IMR-90 (cell line): Measurements from ENCODE around the gene NELL1. TPM values are rescaled to one million over a fixed set of nuclear protein-coding genes. Genes with fewer than 3 reads are reported as not detected.

Experiments
- ATAC-seq: fragments of 200-7000 bp; cut with Tn5 transposase; 2 replicates; pipeline ENCODE4 v1.9.1; 2020; ENCODE audit warnings: low read depth, mild to moderate bottlenecking, moderate library complexity
- BruUV-seq: library from RNA; stranded (reverse); fragments of 400-500 nt; replicated peaks from 2 replicates; lab custom pipeline; 2021; lab: Mats Ljungman, UMichigan
- CTCF ChIA-PET: fragments of 300-600 bp; formaldehyde crosslinking; extraction: SDS; loops from one replicate; lab custom pipeline; 2021; ENCODE audit warnings: antibody characterized with exemption; lab: Yijun Ruan, JAX
- POLR2A ChIA-PET: fragments of 300-600 bp; sonication (Branson Sonifier 250); formaldehyde crosslinking; loops from one replicate; lab custom pipeline; 2022; ENCODE audit warnings: antibody characterized with exemption; ENCODE audit not compliant: unreplicated experiment; lab: Charles Lee
- DNase-seq: peaks from one replicate; pipeline ENCODE4 v3.0.0; 2013
- H2AFZ ChIP-seq: replicated peaks from 2 replicates; pipeline ENCODE3; 2013; ENCODE audit warnings: low read length, mild to moderate bottlenecking; ENCODE audit not compliant: poor library complexity
- H2AK5ac ChIP-seq: 2 replicates; pipeline ENCODE4 v1.6.1; 2013; ENCODE audit warnings: low read depth, low read length, inconsistent platforms
- H2AK9ac ChIP-seq: replicated peaks from 2 replicates; pipeline ENCODE3; 2013; ENCODE audit warnings: mild to moderate bottlenecking, low read depth, low read length, moderate library complexity; ENCODE audit not compliant: poor library complexity
- H2BK120ac ChIP-seq: 2 replicates; pipeline ENCODE4 v1.6.1; 2013; ENCODE audit warnings: low read depth, low read length, inconsistent platforms
- H2BK15ac ChIP-seq: 3 replicates; pipeline ENCODE4 v1.6.1; 2013; ENCODE audit warnings: low read depth, low read length, inconsistent platforms
- H2BK20ac ChIP-seq: 2 replicates; pipeline ENCODE4 v1.6.1; 2013; ENCODE audit warnings: low read depth, mild to moderate bottlenecking, inconsistent platforms, low read length, moderate library complexity
- H2BK5ac ChIP-seq: 2 replicates; pipeline ENCODE4 v1.6.1; 2013; ENCODE audit warnings: mild to moderate bottlenecking, low read depth, low read length, inconsistent platforms; ENCODE audit not compliant: poor library complexity, severe bottlenecking
- H3K14ac ChIP-seq: replicated peaks from 2 replicates; pipeline ENCODE4 v1.6.1; 2013; ENCODE audit warnings: low read depth, low read length, inconsistent platforms
- H3K18ac ChIP-seq: 2 replicates; pipeline ENCODE4 v1.6.1; 2013; ENCODE audit warnings: low read depth, low read length, control low read depth
- H3K23ac ChIP-seq: 2 replicates; pipeline ENCODE4 v1.6.1; 2013; ENCODE audit warnings: low read depth, low read length, inconsistent platforms
- H3K27ac ChIP-seq: 2 replicates; pipeline ENCODE4 v1.5.1; 2013; ENCODE audit warnings: mild to moderate bottlenecking, control low read depth, low read length; ENCODE audit not compliant: insufficient read depth
- H3K27me3 ChIP-seq: 2 replicates; pipeline ENCODE4 v1.6.1; 2013; ENCODE audit warnings: low read length; ENCODE audit not compliant: control insufficient read depth, insufficient read depth
- H3K36me3 ChIP-seq: 2 replicates; pipeline ENCODE4 v1.6.1; 2013; ENCODE audit warnings: low read length, mixed read lengths; ENCODE audit not compliant: control insufficient read depth, insufficient read depth
- H3K4ac ChIP-seq: 2 replicates; pipeline ENCODE4 v1.6.1; 2013; ENCODE audit warnings: low read depth, low read length, inconsistent platforms
- H3K4me1 ChIP-seq: 2 replicates; pipeline ENCODE4 v1.6.1; 2013; ENCODE audit warnings: low read length, mixed read lengths; ENCODE audit not compliant: control insufficient read depth, insufficient read depth
- H3K4me2 ChIP-seq: 2 replicates; pipeline ENCODE4 v1.6.1; 2013; ENCODE audit warnings: low read depth, mild to moderate bottlenecking, control low read depth, low read length, moderate library complexity
- H3K4me3 ChIP-seq: 2 replicates; pipeline ENCODE4 v1.5.1; 2013; ENCODE audit warnings: low read depth, mild to moderate bottlenecking, control low read depth, low read length, moderate library complexity; ENCODE audit not compliant: insufficient read depth
- H3K56ac ChIP-seq: 2 replicates; pipeline ENCODE4 v1.6.1; 2013; ENCODE audit warnings: low read length, inconsistent platforms; ENCODE audit not compliant: insufficient read depth; ENCODE audit errors: extremely low read depth
- H3K79me1 ChIP-seq, 2 experiments: 2 replicates each; pipeline ENCODE4 v1.6.1; 2013; ENCODE audit warnings: low read length in 2 of 2, inconsistent platforms in 1 of 2, low read depth in 1 of 2
- H3K9ac ChIP-seq: 2 replicates; pipeline ENCODE4 v1.6.1; 2013; ENCODE audit warnings: low read depth, low read length, control low read depth
- H3K9me1 ChIP-seq: 2 replicates; pipeline ENCODE4 v1.6.1; 2013; ENCODE audit warnings: low read length, inconsistent platforms; ENCODE audit not compliant: insufficient read depth
- H3K9me3 ChIP-seq: 2 replicates; pipeline ENCODE4 v1.6.1; 2013; ENCODE audit warnings: low read length; ENCODE audit not compliant: control insufficient read depth, insufficient read depth
- H4K20me1 ChIP-seq: 2 replicates; pipeline ENCODE4 v1.6.1; 2013; ENCODE audit warnings: low read length, inconsistent platforms; ENCODE audit not compliant: insufficient read depth
- H4K5ac ChIP-seq: 2 replicates; pipeline ENCODE4 v1.6.1; 2013; ENCODE audit warnings: mild to moderate bottlenecking, low read depth, low read length, control low read depth
- H4K8ac ChIP-seq, 2 experiments: 2 replicates each; pipeline ENCODE4 v1.6.1; 2013; ENCODE audit warnings: low read depth in 2 of 2, low read length in 2 of 2, control low read depth in 1 of 2, inconsistent platforms in 1 of 2
- H4K91ac ChIP-seq: 2 replicates; pipeline ENCODE4 v1.6.1; 2013; ENCODE audit warnings: low read depth, low read length, inconsistent platforms; ENCODE audit not compliant: insufficient read depth
- BHLHE40 ChIP-seq: fragments of 150-350 bp; IDR thresholded peaks from 2 replicates; pipeline ENCODE4 v1.6.1; 2016; ENCODE audit warnings: mild to moderate bottlenecking, low read depth, low read length
- CEBPB ChIP-seq: IDR thresholded peaks from 2 replicates; pipeline ENCODE4 v1.6.1; 2012; ENCODE audit warnings: low read depth, low read length, improper control_type of control experiment
- CHD1 ChIP-seq: IDR thresholded peaks from 2 replicates; pipeline ENCODE4 v1.6.1; 2012; ENCODE audit warnings: low read depth, low read length, improper control_type of control experiment
- FOS ChIP-seq: fragments of 150-350 bp; IDR thresholded peaks from 2 replicates; pipeline ENCODE4 v1.6.1; 2016; ENCODE audit warnings: low read depth, low read length
- MAFK ChIP-seq: IDR thresholded peaks from 2 replicates; pipeline ENCODE4 v1.6.1; 2012; ENCODE audit warnings: low read depth, low read length, improper control_type of control experiment
- MAZ ChIP-seq: IDR thresholded peaks from 2 replicates; pipeline ENCODE4 v1.6.1; 2012; ENCODE audit warnings: low read depth, mild to moderate bottlenecking, low read length, improper control_type of control experiment, moderate library complexity, borderline replicate concordance
- MXI1 ChIP-seq: IDR thresholded peaks from 2 replicates; pipeline ENCODE4 v1.6.1; 2012; ENCODE audit warnings: low read depth, mild to moderate bottlenecking, low read length, moderate library complexity, borderline replicate concordance
- NFE2L2 ChIP-seq: fragments of 150-350 bp; IDR thresholded peaks from 2 replicates; pipeline ENCODE4 v1.6.1; 2016; ENCODE audit warnings: low read depth, mild to moderate bottlenecking, low read length
- POLR2A ChIP-seq: IDR thresholded peaks from 2 replicates; pipeline ENCODE4 v1.6.1; 2012; ENCODE audit warnings: mild to moderate bottlenecking, low read depth, low read length
- RAD21 ChIP-seq: IDR thresholded peaks from 2 replicates; pipeline ENCODE4 v1.6.1; 2012; ENCODE audit warnings: low read length, improper control_type of control experiment
- RCOR1 ChIP-seq: IDR thresholded peaks from 2 replicates; pipeline ENCODE4 v1.6.1; 2012; ENCODE audit warnings: mild to moderate bottlenecking, low read length, improper control_type of control experiment; ENCODE audit not compliant: insufficient replicate concordance
- RFX5 ChIP-seq: IDR thresholded peaks from 2 replicates; pipeline ENCODE4 v1.8.0; 2012; ENCODE audit warnings: low read depth, mild to moderate bottlenecking, low read length, moderate library complexity
- SMC3 ChIP-seq: fragments of 150-350 bp; IDR thresholded peaks from 2 replicates; pipeline ENCODE4 v1.6.1; 2016; ENCODE audit warnings: low read depth, mild to moderate bottlenecking, antibody characterized with exemption, low read length, moderate library complexity
- WGBS, 2 experiments: methylation state at CpG; one replicate each; pipeline versions ENCODE4 v1.1.5 to v1.1.7; 2013; ENCODE audit warnings: missing lambda C conversion rate in 2 of 2; ENCODE audit not compliant: insufficient read length in 1 of 2; ENCODE audit errors: extremely low coverage in 2 of 2; 5-methylcytosine and 5-hydroxymethylcytosine counted together
- dilution Hi-C: fragments of 300-500 bp; cut with HindIII; formaldehyde crosslinking; loops from one replicate; pipeline ENCODE4 v1.14.3; 2018; ENCODE audit warnings: low sequenced_read_pairs; ENCODE audit not compliant: unreplicated experiment
- in situ Hi-C: fragments of 300-500 bp; cut with MboI; formaldehyde crosslinking; loops from 3 replicates; pipeline ENCODE4 v1.14.3; 2019; ENCODE audit warnings: low sequenced_read_pairs, inconsistent platforms, mixed read lengths
- intact Hi-C: fragments of 100-400 bp; cut with micrococcal nuclease; formaldehyde crosslinking; loops from 2 replicates; pipeline ENCODE4 v1.10.0; 2022
- polyA plus RNA-seq, 3 experiments: library from polyadenylated mRNA; depleted of rRNA; stranded (reverse); fragments of >200 nt; gene quantifications; 2 replicates each; pipeline ENCODE4 v1.2.3, GENCODE V29; 2012; ENCODE audit warnings: low replicate concordance in 1 of 3
- total RNA-seq: library from RNA; depleted of rRNA; stranded (reverse); fragments of >200 nt; gene quantifications from 2 replicates; pipeline ENCODE4 v1.2.3, GENCODE V29; 2012
- TF ChIP-seq, protein P1 (sequence below): fragments of 150-350 bp; IDR thresholded peaks from 2 replicates; pipeline ENCODE4 v1.6.1; 2017; ENCODE audit warnings: mild to moderate bottlenecking, antibody characterized with exemption, low read length, low read depth
- TF ChIP-seq, protein P2 (sequence below): conservative IDR thresholded peaks from 2 replicates; pipeline ENCODE4 v1.5.1; 2012; ENCODE audit warnings: mild to moderate bottlenecking, low read depth, low read length, improper control_type of control experiment
- TF ChIP-seq, protein P3 (sequence below): fragments of 150-350 bp; IDR thresholded peaks from 2 replicates; pipeline ENCODE4 v1.6.1; 2016; ENCODE audit warnings: low read depth, mild to moderate bottlenecking, low read length, moderate library complexity, borderline replicate concordance

Gene NELL1
- total and polyA plus RNA-seq, 2 of the 4 experiments (the other 2 are of a cell fraction) = not detected

DNA sequence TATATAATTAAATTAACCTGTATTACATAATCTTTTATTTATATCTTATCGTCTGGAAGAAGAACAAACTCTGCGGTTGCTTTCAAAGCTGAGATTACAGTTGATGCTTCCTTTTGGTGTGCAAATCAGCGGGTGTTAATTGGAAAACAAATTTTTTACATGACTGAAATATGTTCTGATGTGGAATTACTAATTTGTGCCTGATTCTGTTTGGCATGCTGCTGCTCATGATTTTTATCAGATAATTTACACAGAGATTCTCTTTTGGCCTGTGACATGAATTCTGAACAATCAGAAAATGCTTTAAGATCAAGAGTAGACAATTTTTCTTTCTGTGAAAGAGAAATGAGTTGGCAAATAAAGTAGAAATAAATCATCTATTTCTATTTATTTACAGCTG is 510.8 kb downstream of the NELL1 start:
- no CpG with 5 or more reads among the region's 3 CpGs for WGBS, 2 experiments

More for the DNA sequence above, 510.8 kb downstream of the NELL1 start:
- H3K9me1 ChIP-seq = no peaks in the 10 kb centered on the region
- H3K27me3 ChIP-seq = no peaks in the 10 kb centered on the region
- no peak overlapping the region for H2BK15ac ChIP-seq
- no peaks in the 10 kb centered on the region for H3K4me1 ChIP-seq
- intact Hi-C loops (no loop called here), in situ Hi-C loops (no loop called here), dilution Hi-C loops (no loop called here)
- H3K4me3 ChIP-seq = no peak overlapping the region
- H3K4ac ChIP-seq = no peak overlapping the region
- no peaks in the 10 kb centered on the region for H3K36me3 ChIP-seq
- ChIA-PET POLR2A (no interaction called here), CTCF (no interaction called here)
- no peak overlapping the region for H4K91ac ChIP-seq
- TF ChIP-seq FOS (no peak), RCOR1 (no peak), RFX5 (no peak), CEBPB (no peak), SMC3 (no peak), MXI1 (no peak), MAFK (no peak), MAZ (no peak), RAD21 (no peak), POLR2A (no peak), NFE2L2 (no peak), BHLHE40 (no peak), CHD1 (no peak)
- TF ChIP-seq, protein P1, sequence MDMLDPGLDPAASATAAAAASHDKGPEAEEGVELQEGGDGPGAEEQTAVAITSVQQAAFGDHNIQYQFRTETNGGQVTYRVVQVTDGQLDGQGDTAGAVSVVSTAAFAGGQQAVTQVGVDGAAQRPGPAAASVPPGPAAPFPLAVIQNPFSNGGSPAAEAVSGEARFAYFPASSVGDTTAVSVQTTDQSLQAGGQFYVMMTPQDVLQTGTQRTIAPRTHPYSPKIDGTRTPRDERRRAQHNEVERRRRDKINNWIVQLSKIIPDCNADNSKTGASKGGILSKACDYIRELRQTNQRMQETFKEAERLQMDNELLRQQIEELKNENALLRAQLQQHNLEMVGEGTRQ = no peak
- TF ChIP-seq, protein P2, sequence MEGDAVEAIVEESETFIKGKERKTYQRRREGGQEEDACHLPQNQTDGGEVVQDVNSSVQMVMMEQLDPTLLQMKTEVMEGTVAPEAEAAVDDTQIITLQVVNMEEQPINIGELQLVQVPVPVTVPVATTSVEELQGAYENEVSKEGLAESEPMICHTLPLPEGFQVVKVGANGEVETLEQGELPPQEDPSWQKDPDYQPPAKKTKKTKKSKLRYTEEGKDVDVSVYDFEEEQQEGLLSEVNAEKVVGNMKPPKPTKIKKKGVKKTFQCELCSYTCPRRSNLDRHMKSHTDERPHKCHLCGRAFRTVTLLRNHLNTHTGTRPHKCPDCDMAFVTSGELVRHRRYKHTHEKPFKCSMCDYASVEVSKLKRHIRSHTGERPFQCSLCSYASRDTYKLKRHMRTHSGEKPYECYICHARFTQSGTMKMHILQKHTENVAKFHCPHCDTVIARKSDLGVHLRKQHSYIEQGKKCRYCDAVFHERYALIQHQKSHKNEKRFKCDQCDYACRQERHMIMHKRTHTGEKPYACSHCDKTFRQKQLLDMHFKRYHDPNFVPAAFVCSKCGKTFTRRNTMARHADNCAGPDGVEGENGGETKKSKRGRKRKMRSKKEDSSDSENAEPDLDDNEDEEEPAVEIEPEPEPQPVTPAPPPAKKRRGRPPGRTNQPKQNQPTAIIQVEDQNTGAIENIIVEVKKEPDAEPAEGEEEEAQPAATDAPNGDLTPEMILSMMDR = no peak
- TF ChIP-seq, protein P3, sequence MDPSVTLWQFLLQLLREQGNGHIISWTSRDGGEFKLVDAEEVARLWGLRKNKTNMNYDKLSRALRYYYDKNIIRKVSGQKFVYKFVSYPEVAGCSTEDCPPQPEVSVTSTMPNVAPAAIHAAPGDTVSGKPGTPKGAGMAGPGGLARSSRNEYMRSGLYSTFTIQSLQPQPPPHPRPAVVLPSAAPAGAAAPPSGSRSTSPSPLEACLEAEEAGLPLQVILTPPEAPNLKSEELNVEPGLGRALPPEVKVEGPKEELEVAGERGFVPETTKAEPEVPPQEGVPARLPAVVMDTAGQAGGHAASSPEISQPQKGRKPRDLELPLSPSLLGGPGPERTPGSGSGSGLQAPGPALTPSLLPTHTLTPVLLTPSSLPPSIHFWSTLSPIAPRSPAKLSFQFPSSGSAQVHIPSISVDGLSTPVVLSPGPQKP = no peak
- H3K27ac ChIP-seq = no peak overlapping the region
- H3K9me3 ChIP-seq = peaks cover 3% of the 10 kb centered on the region; the same call in 1 of the 2 replicates
- no peak overlapping the region for H3K14ac ChIP-seq
- no peak overlapping the region for H2AFZ ChIP-seq
- no peak overlapping the region for H2BK20ac ChIP-seq
- H3K56ac ChIP-seq = no peak overlapping the region
- no peaks in the 10 kb centered on the region for H4K20me1 ChIP-seq
- no peak for DNase-seq
- H2AK5ac ChIP-seq = no peak overlapping the region
- BruUV-seq = no TSS peak
- no peak for ATAC-seq
- no peak overlapping the region for H3K23ac ChIP-seq
- H2BK5ac ChIP-seq = no peak overlapping the region
- no peak overlapping the region for H3K4me2 ChIP-seq
- H3K9ac ChIP-seq = no peak overlapping the region
- H2AK9ac ChIP-seq = no peak overlapping the region
- H2BK120ac ChIP-seq = no peak overlapping the region
- no peaks in the 10 kb centered on the region for H3K79me1 ChIP-seq
- H4K8ac ChIP-seq = no peak overlapping the region
- H3K18ac ChIP-seq = no peak overlapping the region
- no peak overlapping the region for H4K5ac ChIP-seq
